ENCODE data around the gene SLC24A4.

- no peak for TF ChIP-seq EZH2 (IDR thresholded peaks at IDR 0.05; ENCODE audit: low read length)
- no peak for TF ChIP-seq CTCF (optimal IDR thresholded peaks at IDR 0.05 in 1 of 3, IDR thresholded peaks at IDR 0.05 in 1 of 3, conservative IDR thresholded peaks at IDR 0.05 in 1 of 3; ENCODE audit: extremely low read depth in 1 of 3, insufficient read depth in 2 of 3, low read length in 3 of 3)
These were observed 216.5 kb downstream of the SLC24A4 start for GRCh38 chr14:92539419-92539818.
